ENCODE results near the gene OR2F2. TPM values are rescaled to one million over a fixed set of nuclear protein-coding genes. Genes with fewer than 3 reads are reported as not detected.
A peak's percentile ranks its signal among the peaks of the same experiment; 100 is the strongest.

Gene OR2F2
- total RNA-seq, 1 donor from 2014 or later = not detected

DNA sequence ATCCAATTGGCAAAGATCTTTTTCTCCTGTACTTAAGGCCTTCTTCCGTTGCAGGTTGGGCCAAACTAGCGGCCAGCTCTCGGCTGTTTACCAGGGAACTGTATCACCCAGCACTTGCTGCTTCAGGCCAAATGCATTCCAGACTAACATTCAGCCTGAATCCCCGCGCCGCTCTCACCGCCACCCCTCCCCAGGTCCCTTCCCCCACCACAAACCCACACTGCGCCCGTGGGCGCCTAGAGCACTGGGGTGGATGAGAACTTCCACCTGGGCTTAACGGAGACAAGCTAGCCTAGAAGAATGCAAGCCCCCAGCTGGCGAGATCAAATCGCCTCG is 33.7 kb upstream of the OR2F2 start:
- intact Hi-C loops (cut with DNase I) = loop anchor here (1.0 to 10.0 kb wide), 3 partner anchors 19 to 934 kb away; partner anchors contain the start of genes CASP2 and TPK1
- TF ChIP-seq CTCF (IDR thresholded peaks at IDR 0.05) = no peak
- Histone ChIP-seq H3K4me1 (peaks cover 0 to 3% of the 10 kb centered on the region in 2 donors), H3K4me3 (peak overlapping the region; percentile 70 to 78), H3K36me3 (no peaks in the 10 kb centered on the region), H3K27me3 (no peaks in the 10 kb centered on the region), H3K27ac (peak overlapping the region; percentile 79 to 84), H3K9me3 (peaks cover 0 to 3% of the 10 kb centered on the region in 2 donors)
- DNase-seq (ENCODE audit: low spot score in 2 of 2) = no peak

- TF ChIP-seq CTCF (IDR thresholded peaks at IDR 0.05) = peak in 2 of 3 experiments; percentile 40 to 43
- H3K27me3 ChIP-seq = no peaks in the 10 kb centered on the region
- H3K27ac ChIP-seq = peak within 1 kb of the TSS; percentile 79 to 84
- peaks cover 0 to 3% of the 10 kb centered on the region in 2 donors for H3K4me1 ChIP-seq
- intact Hi-C loops (cut with DNase I) = loop anchor here (1.0 to 10.0 kb wide), 4 partner anchors 19 to 933 kb away; partner anchors contain the start of genes CASP2, TPK1 and ZYX
- DNase-seq (ENCODE audit: low spot score in 2 of 2) = peak; percentile 79 to 97
- H3K9me3 ChIP-seq = peaks cover 0 to 3% of the 10 kb centered on the region in 2 donors
- H3K36me3 ChIP-seq = no peaks in the 10 kb centered on the region
- H3K4me3 ChIP-seq = peak within 1 kb of the TSS; percentile 70 to 78
Observed at GRCh38 chr7:143901668-143902331, 33.2 kb upstream of the OR2F2 start, which contains the start of gene TCAF1. Gene TCAF1, minus strand, starts transcription at chr7:143902176. Its CDS starts 25,568 bp downstream, at chr7:143876608.

GRCh38 chr7:143902332-143902899 is 32.6 kb upstream of the OR2F2 start:
- TF ChIP-seq CTCF (IDR thresholded peaks at IDR 0.05) = no peak
- intact Hi-C loops (cut with DNase I) = loop anchor here (2.0 to 10.0 kb wide), 3 partner anchors 522 to 932 kb away; partner anchors contain the start of genes CASP2, TPK1 and ZYX
- H3K4me1 ChIP-seq = peaks cover 0 to 3% of the 10 kb centered on the region in 2 donors

DNA sequence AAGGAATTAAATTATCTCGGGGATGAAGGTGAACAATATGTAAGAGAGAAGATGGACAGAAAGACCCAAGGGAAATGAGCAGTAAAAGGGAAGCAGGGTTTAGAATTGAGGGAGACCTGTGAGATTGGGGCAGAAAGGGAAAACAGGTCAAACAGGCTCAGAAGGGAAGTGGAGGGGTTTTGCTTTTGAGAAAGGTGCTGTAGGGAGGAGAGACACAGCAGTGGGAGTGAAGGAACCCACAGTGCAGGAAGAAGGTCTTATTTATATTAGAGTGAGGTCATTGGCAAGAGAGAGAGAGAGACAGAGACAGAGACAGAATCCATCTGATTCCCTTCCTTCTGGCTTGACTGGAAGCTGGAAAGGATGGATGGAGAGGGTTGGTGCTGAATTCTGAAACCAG is 29.5 kb upstream of the OR2F2 start:
- Histone ChIP-seq H3K27ac (peak overlapping the region; percentile 1 to 28), H3K4me3 (no peak overlapping the region), H3K27me3 (no peaks in the 10 kb centered on the region), H3K9me3 (no peaks in the 10 kb centered on the region), H3K4me1 (no peaks in the 10 kb centered on the region), H3K36me3 (no peaks in the 10 kb centered on the region)
- DNase-seq (ENCODE audit: low spot score in 2 of 2) = no peak
- no peak for TF ChIP-seq CTCF (IDR thresholded peaks at IDR 0.05)
- intact Hi-C loops (cut with DNase I) = loop anchor here (10.0 kb wide), 1 partner anchor 929 kb away; the partner anchor contains the start of gene TPK1

More at GRCh38 chr7:143902332-143902899, 32.6 kb upstream of the OR2F2 start:
- no peaks in the 10 kb centered on the region for H3K27me3 ChIP-seq
- H3K4me3 ChIP-seq = peak overlapping the region; percentile 70 to 78
- H3K36me3 ChIP-seq = no peaks in the 10 kb centered on the region
- H3K27ac ChIP-seq = peak overlapping the region; percentile 79 to 84
- no peak for DNase-seq (ENCODE audit: low spot score in 2 of 2)
- H3K9me3 ChIP-seq = peaks cover 0 to 3% of the 10 kb centered on the region in 2 donors

DNA sequence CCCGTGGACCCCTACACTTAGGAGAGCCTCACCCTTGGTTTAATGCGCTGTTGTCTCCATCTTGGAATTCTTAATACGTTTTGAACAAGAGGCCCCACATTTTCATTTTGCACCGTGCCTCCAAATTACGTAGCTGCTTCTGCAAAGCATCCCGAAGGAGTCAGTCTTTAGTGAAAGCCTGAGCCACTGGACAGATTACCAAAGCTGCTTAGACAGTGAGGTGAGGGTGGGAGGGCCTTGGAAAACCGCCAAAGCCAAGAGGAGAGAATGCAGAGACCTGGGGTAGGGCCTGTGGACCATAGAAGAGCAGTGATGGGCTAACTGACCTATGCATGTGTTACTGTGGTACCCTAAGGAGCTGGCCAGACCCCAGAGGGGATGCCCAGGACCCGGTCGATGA is 28.9 kb upstream of the OR2F2 start:
- intact Hi-C loops (cut with DNase I) = loop anchor here (10.0 kb wide), 1 partner anchor 929 kb away; the partner anchor contains the start of gene TPK1

More for the DNA sequence above, 28.9 kb upstream of the OR2F2 start:
- Histone ChIP-seq H3K36me3 (no peaks in the 10 kb centered on the region), H3K9me3 (no peaks in the 10 kb centered on the region), H3K4me3 (no peak overlapping the region), H3K27ac (no peak overlapping the region), H3K27me3 (no peaks in the 10 kb centered on the region), H3K4me1 (no peaks in the 10 kb centered on the region)
- TF ChIP-seq CTCF (IDR thresholded peaks at IDR 0.05) = no peak
- DNase-seq (ENCODE audit: low spot score in 2 of 2) = no peak
